Spleen (tissue), 11 donors: ENCODE measurements around the gene ASPA. TPM values are rescaled to one million over a fixed set of nuclear protein-coding genes. Genes with fewer than 3 reads are reported as not detected.

Experiments
- DNase-seq: peaks from one replicate; pipeline ENCODE4 v3.0.0-alpha.2; 2020
- H3K27ac ChIP-seq, 8 donors: fragments of 200-600 bp; sonication (generic) in 7 of 8; 1 replicate in 4 of 8; 2 replicates in 4 of 8; pipeline versions ENCODE4 v1.5.0 to v1.8.0; 2016 to 2021; ENCODE audit warnings: inconsistent platforms in 4 of 8, mild to moderate bottlenecking in 4 of 8, moderate library complexity in 1 of 8
- H3K27me3 ChIP-seq, 7 donors: fragments of 200-600 bp; sonication (generic) in 6 of 7; replicated peaks in 1 of 7; 1 replicate in 4 of 7; 2 replicates in 3 of 7; pipeline versions ENCODE4 v1.5.0 to v1.8.0; 2016 to 2021; ENCODE audit warnings: inconsistent platforms in 3 of 7, mild to moderate bottlenecking in 1 of 7
- H3K36me3 ChIP-seq, 6 donors: fragments of 200-600 bp; sonication (generic) in 5 of 6; 1 replicate in 4 of 6; 2 replicates in 2 of 6; pipeline versions ENCODE4 v1.5.0 to v1.8.0; 2016 to 2021; ENCODE audit warnings: inconsistent platforms in 2 of 6
- H3K4me1 ChIP-seq, 6 donors: fragments of 200-600 bp; sonication (generic) in 5 of 6; 1 replicate in 3 of 6; 2 replicates in 3 of 6; pipeline versions ENCODE4 v1.5.0 to v1.8.0; 2016 to 2021; ENCODE audit warnings: inconsistent platforms in 3 of 6
- H3K4me3 ChIP-seq, 8 donors: fragments of 200-600 bp; sonication (generic) in 7 of 8; 1 replicate in 4 of 8; 2 replicates in 4 of 8; pipeline versions ENCODE4 v1.5.0 to v1.8.0; 2016 to 2021; ENCODE audit warnings: inconsistent platforms in 4 of 8, mild to moderate bottlenecking in 4 of 8, moderate library complexity in 2 of 8
- H3K9me3 ChIP-seq, 8 donors: fragments of 200-600 bp; sonication (generic) in 7 of 8; 1 replicate in 4 of 8; 2 replicates in 4 of 8; pipeline versions ENCODE4 v1.5.0 to v1.8.0; 2016 to 2021; ENCODE audit warnings: inconsistent platforms in 4 of 8
- CTCF ChIP-seq, 11 experiments: fragments of 200-600 bp in 7 of 11; fragments of 450-650 bp in 4 of 11; sonication (generic) in 4 of 11; IDR thresholded peaks in 8 of 11; conservative IDR thresholded peaks in 3 of 11; 1 replicate in 7 of 11; 2 replicates in 4 of 11; pipeline versions ENCODE4 v1.4.0 to v1.8.0; 2016 to 2021; ENCODE audit warnings: antibody characterized with exemption in 11 of 11, inconsistent platforms in 4 of 11, mild to moderate bottlenecking in 1 of 11
- POLR2A ChIP-seq, 3 donors: fragments of 450-650 bp; IDR thresholded peaks; one replicate each; pipeline ENCODE4 v1.5.1; 2017; ENCODE audit warnings: antibody characterized with exemption in 3 of 3, mild to moderate bottlenecking in 1 of 3
- POLR2AphosphoS5 ChIP-seq, 3 donors: sonication (generic); formaldehyde crosslinking; IDR thresholded peaks; one replicate each; pipeline ENCODE4 v1.5.1; 2017; ENCODE audit warnings: antibody characterized with exemption in 3 of 3
- WGBS, 5 donors: extraction: QIAGEN DNeasy Blood & Tissue Kit in 3 of 5; methylation state at CpG; one replicate each; pipeline versions ENCODE4 v1.1.5 to v1.1.7; 2013 to 2018; 5-methylcytosine and 5-hydroxymethylcytosine counted together
- intact Hi-C: fragments of 100-400 bp; cut with DNase I; formaldehyde crosslinking; loops from one replicate; pipeline ENCODE4 v1.15.0; 2023; ENCODE audit warnings: low total_unique reads
- polyA plus RNA-seq, 3 donors: library from polyadenylated mRNA; stranded (reverse); fragments of 200-250 nt; gene quantifications; one replicate each; pipeline ENCODE4 v1.2.1, GENCODE V29; 2013
- total RNA-seq, 7 donors: library from RNA; depleted of rRNA in 3 of 7; stranded (reverse); fragments of >200 nt in 3 of 7; fragmentation: NEBNext Ultra II Directional in 4 of 7; extraction: Animal tissue kit (Norgen Biotek cat#: 25700) in 4 of 7; gene quantifications; one replicate each; pipeline versions ENCODE4 v1.1.0 to v1.2.1, GENCODE V29; 2016 to 2021
- donor health status: healthy with polysubstance abuse.
- donor health status: DM: no; HTN: no; CAD: no; lungs with moderate emphysema.
- donor health status: DM: no; HTN: no; CAD: no.
- donor health status: Bipolar disorder and iron deficiency.
- donor health status: healthy.
- donor health status: DM: no; HTN: no; CAD: no.
- donor health status: DM: yes; HTN: yes; CAD: no.

Gene ASPA
- total and polyA plus RNA-seq, 10 donors, result 0.86 to 10.8 (median 4.6) TPM

GRCh38 chr17:3524024-3524423, 48.2 kb downstream of the ASPA start:
- TF ChIP-seq POLR2A (IDR thresholded peaks at IDR 0.05), result no peak
- TF ChIP-seq CTCF (IDR thresholded peaks at IDR 0.05 in 8 of 11, conservative IDR thresholded peaks at IDR 0.05 in 3 of 11), result no peak
- no peak for TF ChIP-seq POLR2AphosphoS5 (IDR thresholded peaks at IDR 0.05)
- Histone ChIP-seq H3K4me1 (no peaks in the 10 kb centered on the region), H3K36me3 (no peaks in the 10 kb centered on the region), H3K27ac (no peak overlapping the region), H3K4me3 (no peak overlapping the region), H3K9me3 (no peaks in the 10 kb centered on the region), H3K27me3 (peaks cover 0 to 1% (median 0%) of the 10 kb centered on the region in 7 donors)
- intact Hi-C loops, result no loop called here
- WGBS, 5 donors, result 89 to 96% (median 91%) methylated on average over 13 of the region's 13 CpGs
- DNase-seq, result peak; percentile 59

GRCh38 chr17:3526491-3526890, 50.7 kb downstream of the ASPA start:
- H3K4me1 ChIP-seq, result no peaks in the 10 kb centered on the region
- no peak overlapping the region for H3K4me3 ChIP-seq
- H3K27ac ChIP-seq, result no peak overlapping the region
- TF ChIP-seq POLR2AphosphoS5 (IDR thresholded peaks at IDR 0.05) (no peak), POLR2A (IDR thresholded peaks at IDR 0.05) (no peak), CTCF (IDR thresholded peaks at IDR 0.05 in 8 of 11, conservative IDR thresholded peaks at IDR 0.05 in 3 of 11) (no peak)
- no peaks in the 10 kb centered on the region for H3K9me3 ChIP-seq
- intact Hi-C loops, result no loop called here
- peak; percentile 28 for DNase-seq
- H3K36me3 ChIP-seq, result no peaks in the 10 kb centered on the region
- WGBS, 5 donors, result 77 to 94% (median 90%) methylated on average over 12 of the region's 12 CpGs
- H3K27me3 ChIP-seq, result peaks cover 0 to 19% (median 0%) of the 10 kb centered on the region in 7 donors

GRCh38 chr17:3526971-3527370, 51.2 kb downstream of the ASPA start:
- 74 to 86% (median 80%) methylated on average over 10 of the region's 10 CpGs for WGBS, 5 donors
- Histone ChIP-seq H3K4me1 (no peaks in the 10 kb centered on the region), H3K4me3 (no peak overlapping the region), H3K9me3 (no peaks in the 10 kb centered on the region), H3K27me3 (peaks cover 0 to 24% (median 0%) of the 10 kb centered on the region in 7 donors), H3K36me3 (no peaks in the 10 kb centered on the region), H3K27ac (no peak overlapping the region)
- TF ChIP-seq CTCF (IDR thresholded peaks at IDR 0.05 in 8 of 11, conservative IDR thresholded peaks at IDR 0.05 in 3 of 11) (no peak), POLR2A (IDR thresholded peaks at IDR 0.05) (no peak), POLR2AphosphoS5 (IDR thresholded peaks at IDR 0.05) (no peak)
- DNase-seq, result peak; percentile 33
- intact Hi-C loops, result no loop called here

- H3K4me1 ChIP-seq, result no peaks in the 10 kb centered on the region
- intact Hi-C loops, result no loop called here
- H3K27ac ChIP-seq, result no peak overlapping the region
- no peaks in the 10 kb centered on the region for H3K9me3 ChIP-seq
- DNase-seq, result peak; percentile 9
- no peaks in the 10 kb centered on the region for H3K36me3 ChIP-seq
- WGBS, 5 donors, result 88 to 95% (median 90%) methylated on average over 5 of the region's 5 CpGs
- H3K27me3 ChIP-seq, result peaks cover 0 to 29% (median 0%) of the 10 kb centered on the region in 7 donors
- no peak for TF ChIP-seq POLR2A (IDR thresholded peaks at IDR 0.05)
- no peak for TF ChIP-seq POLR2AphosphoS5 (IDR thresholded peaks at IDR 0.05)
- no peak for TF ChIP-seq CTCF (IDR thresholded peaks at IDR 0.05 in 8 of 11, conservative IDR thresholded peaks at IDR 0.05 in 3 of 11)
- no peak overlapping the region for H3K4me3 ChIP-seq
Measured at GRCh38 chr17:3527468-3527867, 51.7 kb downstream of the ASPA start.
